ENCODE data around the gene ARMC3.
A peak's percentile ranks its signal among the peaks of the same experiment; 100 is the strongest.
"Not testable (repeated sequence)": the region's sequence is repeated elsewhere in the genome, so short reads cannot be mapped to it uniquely, and the experiment has no call there.

Gene ARMC3

GRCh38 chr10:23048191-23048590 lies 120.3 kb downstream of the ARMC3 start:
- no peak for DNase-seq (ENCODE audit: low spot score)

- no peak for DNase-seq (ENCODE audit: low spot score)
These were observed 123.4 kb downstream of the ARMC3 start for GRCh38 chr10:23051278-23051677.

- DNase-seq (ENCODE audit: low spot score), result no peak
These were observed 124.0 kb downstream of the ARMC3 start for GRCh38 chr10:23051855-23052331.

GRCh38 chr10:23053036-23053435 lies 125.2 kb downstream of the ARMC3 start:
- no peak for DNase-seq (ENCODE audit: low spot score)

- no peak for DNase-seq (ENCODE audit: low spot score)
These were observed 127.8 kb downstream of the ARMC3 start for GRCh38 chr10:23055424-23056185.

- DNase-seq (ENCODE audit: low spot score), result no peak
These were observed 128.3 kb downstream of the ARMC3 start for GRCh38 chr10:23056186-23056579.

- DNase-seq (ENCODE audit: low spot score), result no peak
These were observed 130.5 kb downstream of the ARMC3 start for GRCh38 chr10:23058366-23058765.

GRCh38 chr10:23060918-23061317 lies 133.1 kb downstream of the ARMC3 start:
- DNase-seq (ENCODE audit: low spot score), result no peak

GRCh38 chr10:23063045-23063972 lies 135.5 kb downstream of the ARMC3 start:
- peak; percentile 33 for DNase-seq (ENCODE audit: low spot score)

GRCh38 chr10:23063973-23064812 lies 136.3 kb downstream of the ARMC3 start:
- no peak for DNase-seq (ENCODE audit: low spot score)

- not testable (repeated sequence) for DNase-seq (ENCODE audit: low spot score)
These were observed 136.9 kb downstream of the ARMC3 start for GRCh38 chr10:23064813-23065114.

GRCh38 chr10:23065181-23065948 lies 137.5 kb downstream of the ARMC3 start:
- DNase-seq (ENCODE audit: low spot score), result peak; percentile 83

- DNase-seq (ENCODE audit: low spot score), result no peak
These were observed 139.5 kb downstream of the ARMC3 start for GRCh38 chr10:23067337-23067736.

- peak; percentile 57 for DNase-seq (ENCODE audit: low spot score)
These were observed 140.3 kb downstream of the ARMC3 start for GRCh38 chr10:23067939-23068775.

GRCh38 chr10:23069019-23069815 lies 141.4 kb downstream of the ARMC3 start:
- DNase-seq (ENCODE audit: low spot score), result no peak

- not testable (repeated sequence) for DNase-seq (ENCODE audit: low spot score)
These were observed 142.4 kb downstream of the ARMC3 start for GRCh38 chr10:23070092-23070912.

GRCh38 chr10:23070913-23071218 lies 143.0 kb downstream of the ARMC3 start:
- no peak for DNase-seq (ENCODE audit: low spot score)

- not testable (repeated sequence) for DNase-seq (ENCODE audit: low spot score)
These were observed 144.7 kb downstream of the ARMC3 start for GRCh38 chr10:23072593-23072992.

- no peak for DNase-seq (ENCODE audit: low spot score)
These were observed 145.7 kb downstream of the ARMC3 start for GRCh38 chr10:23073527-23073926.

All from AG08396 (cell line).